PC-3 (cell line): ENCODE measurements around the gene UROS. TPM values are rescaled to one million over a fixed set of nuclear protein-coding genes. Genes with fewer than 3 reads are reported as not detected.

Experiments used
- ATAC-seq: fragments of 200-7000 bp; cut with Tn5 transposase; 2 replicates; pipeline ENCODE4 v1.9.1; 2020; ENCODE audit warnings: mild to moderate bottlenecking, moderate library complexity
- BruUV-seq: library from RNA; stranded (reverse); fragments of 400-500 nt; replicated peaks from 2 replicates; lab custom pipeline; 2021; lab: Mats Ljungman, UMichigan
- CTCF ChIA-PET: fragments of 300-600 bp; sonication (Branson Sonifier 250); formaldehyde crosslinking; loops from one replicate; lab custom pipeline; 2022; ENCODE audit warnings: antibody characterized with exemption; lab: Charles Lee
- POLR2A ChIA-PET: fragments of 300-600 bp; sonication (Branson Sonifier 250); formaldehyde crosslinking; loops from one replicate; lab custom pipeline; 2022; ENCODE audit warnings: antibody characterized with exemption; ENCODE audit not compliant: unreplicated experiment; lab: Charles Lee
- DNase-seq: peaks from one replicate; pipeline ENCODE4 v3.0.0-alpha.2; 2015
- H2AFZ ChIP-seq: fragments of 300-600 bp; sonication (generic); 2 replicates; pipeline ENCODE4 v1.6.0; 2016; ENCODE audit warnings: antibody characterized with exemption, low read length
- H3F3A ChIP-seq: fragments of 300-600 bp; sonication (generic); one replicate; pipeline ENCODE4 v1.6.0; 2017; ENCODE audit warnings: antibody characterized with exemption, low read length, control low read depth, mild to moderate bottlenecking; ENCODE audit not compliant: unreplicated experiment
- H3K27ac ChIP-seq: fragments of 300-600 bp; sonication (generic); 2 replicates; pipeline ENCODE4 v1.5.1; 2016; ENCODE audit warnings: mild to moderate bottlenecking, low read length
- H3K27me3 ChIP-seq: fragments of 300-600 bp; sonication (generic); 2 replicates; pipeline ENCODE4 v1.6.1; 2016; ENCODE audit warnings: low read length, mixed read lengths
- H3K36me3 ChIP-seq: fragments of 300-600 bp; sonication (generic); 2 replicates; pipeline ENCODE4 v1.6.1; 2016; ENCODE audit warnings: low read depth, mixed run types, low read length, mixed read lengths
- H3K4me1 ChIP-seq: fragments of 300-600 bp; sonication (generic); 2 replicates; pipeline ENCODE4 v1.5.1; 2016; ENCODE audit warnings: low read length; ENCODE audit not compliant: insufficient read depth
- H3K4me2 ChIP-seq: fragments of 300-600 bp; sonication (generic); 2 replicates; pipeline ENCODE4 v1.6.0; 2016; ENCODE audit warnings: low read length
- H3K4me3 ChIP-seq: fragments of 300-600 bp; sonication (generic); 2 replicates; pipeline ENCODE4 v1.5.1; 2016; ENCODE audit warnings: mild to moderate bottlenecking, low read length, mixed read lengths
- H3K79me2 ChIP-seq: fragments of 300-600 bp; sonication (generic); 2 replicates; pipeline ENCODE4 v1.6.1; 2017; ENCODE audit warnings: low read length, mixed read lengths
- H3K9ac ChIP-seq: fragments of 300-600 bp; sonication (generic); 2 replicates; pipeline ENCODE4 v1.6.0; 2016; ENCODE audit warnings: mild to moderate bottlenecking, low read length
- H3K9me2 ChIP-seq: fragments of 300-600 bp; sonication (generic); replicated peaks from 2 replicates; pipeline ENCODE4 v1.6.1; 2016; ENCODE audit warnings: mixed run types, low read length, mixed read lengths
- H3K9me3 ChIP-seq: fragments of 300-600 bp; sonication (generic); 2 replicates; pipeline ENCODE4 v1.6.1; 2016; ENCODE audit warnings: low read length, mixed read lengths
- H4K20me1 ChIP-seq: fragments of 300-600 bp; sonication (generic); 2 replicates; pipeline ENCODE4 v1.6.1; 2016; ENCODE audit warnings: low read length, mixed read lengths
- EZH2 ChIP-seq: fragments of 300-600 bp; sonication (generic); IDR thresholded peaks from one replicate; pipeline ENCODE4 v1.6.1; 2017; ENCODE audit warnings: antibody characterized with exemption, mild to moderate bottlenecking, low read length; ENCODE audit not compliant: unreplicated experiment
- EZH2phosphoT487 ChIP-seq: fragments of 300-600 bp; sonication (generic); IDR thresholded peaks from 2 replicates; pipeline ENCODE4 v1.6.1; 2018; ENCODE audit warnings: mild to moderate bottlenecking, antibody characterized with exemption, low read length, borderline replicate concordance
- intact Hi-C: fragments of 100-400 bp; cut with micrococcal nuclease; formaldehyde crosslinking; loops from 2 replicates; pipeline ENCODE4 v1.9.0; 2023
- total RNA-seq: library from RNA; depleted of rRNA; stranded (reverse); fragments of >200 nt; gene quantifications from 2 replicates; pipeline ENCODE4 v1.2.3, GENCODE V29; 2014
- TF ChIP-seq, protein P1 (sequence below): fragments of 300-600 bp; sonication (generic); conservative IDR thresholded peaks from 2 replicates; pipeline ENCODE4 v1.5.1; 2017; ENCODE audit warnings: antibody characterized with exemption, low read depth, mild to moderate bottlenecking, low read length

The UROS gene
- total RNA-seq, 1 experiment from 2014 or later = 50.6 TPM

DNA sequence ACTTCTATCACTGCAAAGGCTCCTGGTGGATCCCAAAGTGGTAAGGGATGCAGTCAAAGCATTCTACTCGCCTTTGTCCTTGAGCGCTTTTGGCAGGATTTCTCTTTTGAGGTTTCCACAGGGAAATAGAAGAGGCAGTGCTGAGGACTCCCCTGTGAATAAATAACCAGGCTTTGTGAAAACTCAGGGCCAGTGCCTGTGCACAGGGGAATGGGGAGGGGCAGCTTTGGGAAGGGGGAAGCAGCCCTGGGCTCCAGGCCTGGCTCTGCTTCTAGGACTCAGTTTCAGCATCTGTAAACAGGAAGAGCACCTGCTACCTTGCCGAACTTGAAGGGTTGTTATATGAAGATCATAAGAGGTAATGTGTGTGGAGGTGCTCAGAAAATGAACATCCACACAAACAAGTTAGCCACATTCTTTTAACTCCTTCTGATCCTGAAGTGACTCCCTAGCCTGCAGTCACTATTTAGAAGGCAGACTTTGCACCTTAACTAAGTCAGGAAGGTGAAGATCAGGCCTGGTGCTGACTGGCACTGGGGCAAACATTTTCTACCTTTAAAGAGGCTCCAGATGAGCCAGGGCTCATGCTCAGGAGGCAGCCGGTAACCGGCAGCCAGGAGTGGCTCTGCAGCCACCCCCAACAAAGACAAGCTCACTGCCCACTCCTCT, 24.9 kb downstream of the UROS start:
- no peaks in the 10 kb centered on the region for H4K20me1 ChIP-seq
- no peaks in the 10 kb centered on the region for H3K9me3 ChIP-seq
- no peak for DNase-seq
- no peaks in the 10 kb centered on the region for H3K4me1 ChIP-seq
- TF ChIP-seq EZH2 (no peak), EZH2phosphoT487 (no peak)
- TF ChIP-seq, protein P1, sequence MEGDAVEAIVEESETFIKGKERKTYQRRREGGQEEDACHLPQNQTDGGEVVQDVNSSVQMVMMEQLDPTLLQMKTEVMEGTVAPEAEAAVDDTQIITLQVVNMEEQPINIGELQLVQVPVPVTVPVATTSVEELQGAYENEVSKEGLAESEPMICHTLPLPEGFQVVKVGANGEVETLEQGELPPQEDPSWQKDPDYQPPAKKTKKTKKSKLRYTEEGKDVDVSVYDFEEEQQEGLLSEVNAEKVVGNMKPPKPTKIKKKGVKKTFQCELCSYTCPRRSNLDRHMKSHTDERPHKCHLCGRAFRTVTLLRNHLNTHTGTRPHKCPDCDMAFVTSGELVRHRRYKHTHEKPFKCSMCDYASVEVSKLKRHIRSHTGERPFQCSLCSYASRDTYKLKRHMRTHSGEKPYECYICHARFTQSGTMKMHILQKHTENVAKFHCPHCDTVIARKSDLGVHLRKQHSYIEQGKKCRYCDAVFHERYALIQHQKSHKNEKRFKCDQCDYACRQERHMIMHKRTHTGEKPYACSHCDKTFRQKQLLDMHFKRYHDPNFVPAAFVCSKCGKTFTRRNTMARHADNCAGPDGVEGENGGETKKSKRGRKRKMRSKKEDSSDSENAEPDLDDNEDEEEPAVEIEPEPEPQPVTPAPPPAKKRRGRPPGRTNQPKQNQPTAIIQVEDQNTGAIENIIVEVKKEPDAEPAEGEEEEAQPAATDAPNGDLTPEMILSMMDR = no peak
- H3K27me3 ChIP-seq = no peaks in the 10 kb centered on the region
- POLR2A ChIA-PET = no interaction called here
- H3K36me3 ChIP-seq = no peaks in the 10 kb centered on the region
- no peak overlapping the region for H2AFZ ChIP-seq
- H3K9me2 ChIP-seq = no peaks in the 10 kb centered on the region
- CTCF ChIA-PET = no interaction called here
- intact Hi-C loops = no loop called here
- no peaks in the 10 kb centered on the region for H3F3A ChIP-seq
- H3K4me3 ChIP-seq = no peak overlapping the region
- no peak overlapping the region for H3K27ac ChIP-seq
- BruUV-seq = no TSS peak
- H3K79me2 ChIP-seq = no peaks in the 10 kb centered on the region
- no peak overlapping the region for H3K4me2 ChIP-seq
- no peak for ATAC-seq
- H3K9ac ChIP-seq = no peak overlapping the region

DNA sequence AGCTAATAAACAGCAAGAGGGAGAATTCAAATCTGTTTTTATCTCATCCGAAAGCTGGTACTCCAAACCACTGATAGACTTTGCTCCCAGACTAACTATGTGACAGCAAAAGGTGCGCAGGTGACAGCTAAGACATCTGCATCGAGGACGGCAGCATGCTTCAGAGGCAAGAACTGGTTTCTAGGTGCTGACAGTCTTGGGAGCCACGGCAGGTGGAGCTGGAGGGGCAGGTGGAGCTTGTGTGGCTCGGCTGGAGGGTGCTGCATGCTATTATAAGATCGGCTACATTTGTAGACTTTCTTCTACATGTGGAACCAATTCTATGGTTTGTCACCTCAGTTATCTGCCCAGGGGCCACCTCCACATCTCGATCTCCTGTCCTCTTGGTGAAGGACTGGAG, 25.6 kb downstream of the UROS start:
- H3K9me2 ChIP-seq = no peaks in the 10 kb centered on the region
- H3K27ac ChIP-seq = no peak overlapping the region
- H2AFZ ChIP-seq = no peak overlapping the region
- no peaks in the 10 kb centered on the region for H3F3A ChIP-seq
- no TSS peak for BruUV-seq
- TF ChIP-seq, protein P1 = no peak
- no peak for TF ChIP-seq EZH2phosphoT487
- no peak for TF ChIP-seq EZH2
- intact Hi-C loops = no loop called here
- no peak overlapping the region for H3K4me3 ChIP-seq
- H3K9ac ChIP-seq = no peak overlapping the region
- H4K20me1 ChIP-seq = no peaks in the 10 kb centered on the region
- DNase-seq (no peak), ATAC-seq (no peak)
- POLR2A ChIA-PET = no interaction called here
- no peaks in the 10 kb centered on the region for H3K4me1 ChIP-seq
- no peak overlapping the region for H3K4me2 ChIP-seq
- H3K79me2 ChIP-seq = no peaks in the 10 kb centered on the region
- H3K9me3 ChIP-seq = no peaks in the 10 kb centered on the region
- CTCF ChIA-PET = no interaction called here
- no peaks in the 10 kb centered on the region for H3K36me3 ChIP-seq
- H3K27me3 ChIP-seq = no peaks in the 10 kb centered on the region

DNA sequence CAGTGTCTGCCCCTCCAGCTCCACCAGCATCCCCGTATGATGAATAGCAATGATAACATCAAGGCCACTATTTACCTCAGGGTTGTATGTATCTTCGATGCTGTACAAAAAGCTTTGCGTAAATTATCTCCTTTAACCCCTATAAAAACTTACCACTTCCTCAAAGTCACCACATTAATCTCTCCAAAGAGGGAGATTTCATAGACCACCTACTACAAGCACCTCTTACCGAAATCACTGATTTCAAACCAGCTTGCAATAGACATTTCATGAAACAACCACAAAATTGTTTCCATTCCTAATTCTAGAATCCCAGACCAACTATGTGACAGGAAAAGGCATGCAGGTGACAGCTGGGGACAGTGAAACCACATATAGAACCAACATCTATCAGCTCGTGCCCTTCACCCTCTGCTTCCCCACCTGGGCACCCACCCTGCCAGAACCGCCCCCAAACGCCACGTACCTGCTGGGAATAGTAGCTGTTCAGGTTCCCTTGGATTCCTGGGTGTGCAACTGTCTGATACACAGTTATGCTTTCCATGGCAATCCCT, 27.3 kb downstream of the UROS start:
- H4K20me1 ChIP-seq = no peaks in the 10 kb centered on the region
- H3K79me2 ChIP-seq = no peaks in the 10 kb centered on the region
- no peaks in the 10 kb centered on the region for H3F3A ChIP-seq
- H3K9me3 ChIP-seq = no peaks in the 10 kb centered on the region
- no peak overlapping the region for H3K9ac ChIP-seq
- no peak overlapping the region for H3K4me3 ChIP-seq
- ATAC-seq (no peak), DNase-seq (no peak)
- no peak overlapping the region for H3K27ac ChIP-seq
- no TSS peak for BruUV-seq
- no peak overlapping the region for H2AFZ ChIP-seq
- ChIA-PET POLR2A (no interaction called here), CTCF (no interaction called here)
- TF ChIP-seq, protein P1 = no peak
- TF ChIP-seq EZH2 = no peak
- no peak for TF ChIP-seq EZH2phosphoT487
- H3K27me3 ChIP-seq = no peaks in the 10 kb centered on the region
- H3K9me2 ChIP-seq = no peaks in the 10 kb centered on the region
- H3K4me2 ChIP-seq = no peak overlapping the region
- intact Hi-C loops = no loop called here
- no peaks in the 10 kb centered on the region for H3K4me1 ChIP-seq
- H3K36me3 ChIP-seq = no peaks in the 10 kb centered on the region
